Panc1 (cell line): Measurements from ENCODE around the gene SULT1C2. TPM values are rescaled to one million over a fixed set of nuclear protein-coding genes. Genes with fewer than 3 reads are reported as not detected.

Experiments used
- ATAC-seq: fragments of 200-7000 bp; cut with Tn5 transposase; 2 replicates; pipeline ENCODE4 v1.9.1; 2020; ENCODE audit warnings: mild to moderate bottlenecking, moderate library complexity
- BruUV-seq: library from RNA; stranded (reverse); fragments of 400-500 nt; replicated peaks from 2 replicates; lab custom pipeline; 2021; lab: Mats Ljungman, UMichigan
- CTCF ChIA-PET: fragments of 300-600 bp; sonication (Branson Sonifier 250); formaldehyde crosslinking; loops from one replicate; lab custom pipeline; 2022; ENCODE audit warnings: antibody characterized with exemption; lab: Charles Lee
- POLR2A ChIA-PET: fragments of 300-600 bp; sonication (Branson Sonifier 250); formaldehyde crosslinking; loops from one replicate; lab custom pipeline; 2022; ENCODE audit warnings: antibody characterized with exemption; lab: Charles Lee
- DNase-seq: peaks from one replicate; pipeline ENCODE4 v3.0.0-alpha.2; 2010; ENCODE audit warnings: low read depth, low spot score
- H3K27ac ChIP-seq: 2 replicates; pipeline ENCODE4 v1.5.1; 2011; ENCODE audit warnings: mild to moderate bottlenecking, low read length, inconsistent platforms
- H3K27me3 ChIP-seq: fragments of 200-500 bp; sonication (Bioruptor generic); 2 replicates; pipeline ENCODE4 v1.6.0; 2014; ENCODE audit warnings: low read length, inconsistent platforms; ENCODE audit not compliant: control insufficient read depth, insufficient read depth
- H3K36me3 ChIP-seq: fragments of 200-500 bp; sonication (Bioruptor generic); 2 replicates; pipeline ENCODE4 v1.5.1; 2014; ENCODE audit warnings: inconsistent platforms, mild to moderate bottlenecking, low read length, moderate library complexity; ENCODE audit not compliant: control insufficient read depth, insufficient read depth
- H3K4me1 ChIP-seq: 2 replicates; pipeline ENCODE4 v1.5.1; 2011; ENCODE audit warnings: inconsistent platforms, mild to moderate bottlenecking, low read length, moderate library complexity; ENCODE audit not compliant: control insufficient read depth, insufficient read depth
- H3K4me3 ChIP-seq, 2 experiments: 2 replicates each; pipeline ENCODE4 v1.5.1; 2011 to 2012; ENCODE audit warnings: low read depth in 2 of 2, low read length in 2 of 2, mild to moderate bottlenecking in 2 of 2, inconsistent platforms in 1 of 2, moderate library complexity in 1 of 2
- H3K9me3 ChIP-seq: fragments of 200-500 bp; sonication (Bioruptor generic); 2 replicates; pipeline ENCODE4 v1.5.1; 2014; ENCODE audit warnings: low read depth, mild to moderate bottlenecking, inconsistent platforms, low read length, moderate library complexity; ENCODE audit not compliant: control insufficient read depth, insufficient read depth
- CTCF ChIP-seq: fragments of 450-650 bp; IDR thresholded peaks from 2 replicates; pipeline ENCODE4 v1.5.1; 2017; ENCODE audit warnings: mild to moderate bottlenecking
- POLR2AphosphoS5 ChIP-seq: IDR thresholded peaks from 2 replicates; pipeline ENCODE4 v1.6.1; 2012; ENCODE audit warnings: mild to moderate bottlenecking, low read depth, low read length, moderate library complexity
- SIN3A ChIP-seq: IDR thresholded peaks from 2 replicates; pipeline ENCODE4 v1.6.1; 2012; ENCODE audit warnings: low read depth, mild to moderate bottlenecking, low read length, moderate library complexity, borderline replicate concordance; ENCODE audit not compliant: insufficient read depth
- TCF7L2 ChIP-seq: IDR thresholded peaks from 2 replicates; pipeline ENCODE4 v1.6.1; 2011; ENCODE audit warnings: mild to moderate bottlenecking, low read depth, low read length, inconsistent platforms
- in situ Hi-C: cut with HindIII; loops from 2 replicates; pipeline ENCODE4 v1.10.0; 2016; ENCODE audit warnings: low sequenced_read_pairs, low pct_unique_long_range_greater_than_20kb
- intact Hi-C: fragments of 100-400 bp; cut with micrococcal nuclease; formaldehyde crosslinking; loops from one replicate; pipeline ENCODE4 v1.10.0; 2022; ENCODE audit not compliant: unreplicated experiment
- total RNA-seq: library from RNA; stranded (reverse); gene quantifications from one replicate; pipeline ENCODE4 v1.2.1, GENCODE V29; 2021; ENCODE audit not compliant: unreplicated experiment
- TF ChIP-seq, protein P1 (sequence below), 2 experiments: IDR thresholded peaks; 2 replicates each; pipeline ENCODE4 v1.6.1; 2011 to 2012; ENCODE audit warnings: low read depth in 2 of 2, control low read depth in 1 of 2, low read length in 1 of 2, mild to moderate bottlenecking in 1 of 2, moderate library complexity in 1 of 2; ENCODE audit not compliant: insufficient read depth in 1 of 2

The SULT1C2 gene
- total RNA-seq, 1 experiment from 2014 or later = 0.31 TPM

DNA sequence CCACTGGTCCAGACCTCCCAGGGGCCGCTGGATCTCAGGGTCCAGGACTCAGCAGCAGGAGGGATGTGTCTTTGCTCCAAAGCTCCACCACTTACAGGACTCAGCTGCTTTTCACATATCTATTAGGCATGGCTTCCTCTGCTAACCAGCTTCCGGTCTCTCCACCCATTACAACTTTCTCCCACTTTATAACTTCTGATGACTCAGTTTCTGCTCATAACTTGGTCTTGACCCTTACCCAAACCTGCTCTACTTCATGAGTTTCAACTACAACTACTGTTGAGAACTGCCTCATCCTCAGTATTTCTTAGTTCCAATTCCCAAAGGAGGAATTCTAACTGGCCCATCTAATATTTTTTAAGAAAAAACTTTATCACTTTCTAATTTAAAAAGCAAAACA, 17.2 kb downstream of the SULT1C2 start:
- POLR2A ChIA-PET = no interaction called here
- CTCF ChIA-PET = no interaction called here
- H3K4me3 ChIP-seq = no peak overlapping the region
- DNase-seq = no peak
- H3K27me3 ChIP-seq = peaks cover 5% of the 10 kb centered on the region
- no peaks in the 10 kb centered on the region for H3K36me3 ChIP-seq
- no peak overlapping the region for H3K27ac ChIP-seq
- BruUV-seq = no TSS peak
- in situ Hi-C loops = no loop called here
- H3K4me1 ChIP-seq = no peaks in the 10 kb centered on the region
- intact Hi-C loops = no loop called here
- TF ChIP-seq CTCF = no peak
- TF ChIP-seq SIN3A = no peak
- TF ChIP-seq, protein P1, sequence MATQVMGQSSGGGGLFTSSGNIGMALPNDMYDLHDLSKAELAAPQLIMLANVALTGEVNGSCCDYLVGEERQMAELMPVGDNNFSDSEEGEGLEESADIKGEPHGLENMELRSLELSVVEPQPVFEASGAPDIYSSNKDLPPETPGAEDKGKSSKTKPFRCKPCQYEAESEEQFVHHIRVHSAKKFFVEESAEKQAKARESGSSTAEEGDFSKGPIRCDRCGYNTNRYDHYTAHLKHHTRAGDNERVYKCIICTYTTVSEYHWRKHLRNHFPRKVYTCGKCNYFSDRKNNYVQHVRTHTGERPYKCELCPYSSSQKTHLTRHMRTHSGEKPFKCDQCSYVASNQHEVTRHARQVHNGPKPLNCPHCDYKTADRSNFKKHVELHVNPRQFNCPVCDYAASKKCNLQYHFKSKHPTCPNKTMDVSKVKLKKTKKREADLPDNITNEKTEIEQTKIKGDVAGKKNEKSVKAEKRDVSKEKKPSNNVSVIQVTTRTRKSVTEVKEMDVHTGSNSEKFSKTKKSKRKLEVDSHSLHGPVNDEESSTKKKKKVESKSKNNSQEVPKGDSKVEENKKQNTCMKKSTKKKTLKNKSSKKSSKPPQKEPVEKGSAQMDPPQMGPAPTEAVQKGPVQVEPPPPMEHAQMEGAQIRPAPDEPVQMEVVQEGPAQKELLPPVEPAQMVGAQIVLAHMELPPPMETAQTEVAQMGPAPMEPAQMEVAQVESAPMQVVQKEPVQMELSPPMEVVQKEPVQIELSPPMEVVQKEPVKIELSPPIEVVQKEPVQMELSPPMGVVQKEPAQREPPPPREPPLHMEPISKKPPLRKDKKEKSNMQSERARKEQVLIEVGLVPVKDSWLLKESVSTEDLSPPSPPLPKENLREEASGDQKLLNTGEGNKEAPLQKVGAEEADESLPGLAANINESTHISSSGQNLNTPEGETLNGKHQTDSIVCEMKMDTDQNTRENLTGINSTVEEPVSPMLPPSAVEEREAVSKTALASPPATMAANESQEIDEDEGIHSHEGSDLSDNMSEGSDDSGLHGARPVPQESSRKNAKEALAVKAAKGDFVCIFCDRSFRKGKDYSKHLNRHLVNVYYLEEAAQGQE (IDR thresholded peaks at IDR 0.05; ENCODE audit: insufficient read depth in 1 of 2, low read depth in 2 of 2, low read length in 1 of 2) = no peak
- TF ChIP-seq POLR2AphosphoS5 = no peak
- TF ChIP-seq TCF7L2 = no peak
- H3K9me3 ChIP-seq = no peaks in the 10 kb centered on the region
- no peak for ATAC-seq

DNA sequence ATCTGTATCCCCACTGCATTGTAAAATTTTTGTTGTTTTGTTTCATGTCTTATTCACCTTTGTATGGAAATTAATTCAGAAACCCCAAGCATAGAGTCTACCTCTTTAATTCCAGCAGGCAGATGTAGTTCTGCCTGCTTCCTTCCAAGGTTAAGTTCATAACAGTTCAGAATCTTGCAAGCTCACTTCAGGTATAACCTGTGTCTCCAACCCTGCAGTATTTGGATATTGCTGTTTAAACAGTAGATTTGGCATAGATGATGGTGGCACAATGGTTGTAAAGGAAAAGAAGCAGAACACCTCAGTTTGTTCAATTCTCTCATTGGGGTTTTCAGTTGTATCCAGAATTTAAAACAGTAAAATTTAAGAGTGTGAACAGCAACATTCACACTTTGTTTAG, 21.2 kb downstream of the SULT1C2 start:
- Histone ChIP-seq H3K9me3 (no peaks in the 10 kb centered on the region), H3K27me3 (peaks cover 5% of the 10 kb centered on the region), H3K4me3 (no peak overlapping the region), H3K4me1 (no peaks in the 10 kb centered on the region), H3K27ac (no peak overlapping the region), H3K36me3 (no peaks in the 10 kb centered on the region)
- intact Hi-C loops (no loop called here), in situ Hi-C loops (no loop called here)
- ATAC-seq = no peak
- TF ChIP-seq, protein P1 (IDR thresholded peaks at IDR 0.05; ENCODE audit: insufficient read depth in 1 of 2, low read depth in 2 of 2, low read length in 1 of 2) = no peak
- TF ChIP-seq TCF7L2 = no peak
- TF ChIP-seq POLR2AphosphoS5 = no peak
- TF ChIP-seq CTCF = no peak
- no peak for TF ChIP-seq SIN3A
- ChIA-PET CTCF (no interaction called here), POLR2A (no interaction called here)
- no peak for DNase-seq
- BruUV-seq = no TSS peak
